Endothelial cell of umbilical vein (primary cell): ENCODE results near the gene C1orf198. TPM values are rescaled to one million over a fixed set of nuclear protein-coding genes. Genes with fewer than 3 reads are reported as not detected.

ENCODE experiments used
- BruUV-seq: library from RNA; stranded (reverse); fragments of 400-500 nt; replicated peaks from 2 replicates; lab custom pipeline; 2021; lab: Mats Ljungman, UMichigan
- CTCF ChIA-PET: fragments of 300-600, 350-600 bp; sonication (Branson Sonifier 250); formaldehyde crosslinking; loops from one replicate; lab custom pipeline; 2021; ENCODE audit warnings: antibody characterized with exemption, inconsistent platforms; lab: Charles Lee
- POLR2A ChIA-PET: fragments of 300-600, 350-600 bp; sonication (Branson Sonifier 250); formaldehyde crosslinking; loops from one replicate; lab custom pipeline; 2021; ENCODE audit warnings: antibody characterized with exemption, inconsistent platforms; lab: Charles Lee
- DNase-seq: peaks from one replicate; pipeline ENCODE4 v3.0.0-alpha.2; 2011; ENCODE audit warnings: low read depth, low spot score
- FAIRE-seq: peaks from 2 replicates; lab custom pipeline; 2011; peaks lifted over from hg19 to GRCh38; lab: Jason Lieb, UNC
- H2AFZ ChIP-seq: 2 replicates; pipeline ENCODE4 v1.6.0; 2012; ENCODE audit warnings: low read depth, low read length, control low read depth, inconsistent platforms
- H3K27ac ChIP-seq: 2 replicates; pipeline ENCODE4 v1.5.1; 2011; ENCODE audit warnings: low read depth, mild to moderate bottlenecking, control low read depth, low read length, moderate library complexity; ENCODE audit not compliant: insufficient read depth
- H3K27me3 ChIP-seq, 2 experiments: 2 replicates each; pipeline versions ENCODE4 v1.6.0 to v1.6.1; 2011; ENCODE audit warnings: low read length in 2 of 2, mixed read lengths in 1 of 2; ENCODE audit not compliant: control insufficient read depth in 2 of 2, insufficient read depth in 2 of 2
- H3K36me3 ChIP-seq, 2 experiments: 2 replicates in 1 of 2; 3 replicates in 1 of 2; pipeline ENCODE4 v1.5.1; 2011; ENCODE audit warnings: low read length in 2 of 2, mild to moderate bottlenecking in 1 of 2, moderate library complexity in 1 of 2; ENCODE audit not compliant: control insufficient read depth in 2 of 2, insufficient read depth in 2 of 2; ENCODE audit errors: extremely low read depth in 1 of 2
- H3K4me1 ChIP-seq: 3 replicates; pipeline ENCODE4 v1.5.1; 2011; ENCODE audit warnings: mild to moderate bottlenecking, low read length; ENCODE audit not compliant: control insufficient read depth, insufficient read depth; ENCODE audit errors: extremely low read depth
- H3K4me2 ChIP-seq: 2 replicates; pipeline ENCODE4 v1.6.1; 2011; ENCODE audit warnings: low read length, control low read depth, mixed read lengths; ENCODE audit not compliant: insufficient read depth
- H3K4me3 ChIP-seq, 3 experiments: fragments of 200-600 bp in 1 of 3; sonication (generic), shearing (Covaris generic) in 1 of 3; replicated peaks in 1 of 3; 2 replicates each; pipeline ENCODE4 v1.5.1; 2011 to 2016; ENCODE audit warnings: control low read depth in 3 of 3, low read length in 3 of 3, mild to moderate bottlenecking in 2 of 3, inconsistent platforms in 1 of 3, low read depth in 1 of 3, moderate library complexity in 1 of 3; ENCODE audit not compliant: insufficient read depth in 1 of 3
- H3K79me2 ChIP-seq: 2 replicates; pipeline ENCODE4 v1.6.0; 2012; ENCODE audit warnings: low read length, inconsistent platforms; ENCODE audit not compliant: control insufficient read depth, insufficient read depth
- H3K9ac ChIP-seq: replicated peaks from 2 replicates; pipeline ENCODE3; 2011; ENCODE audit warnings: low read length, control low read depth; ENCODE audit not compliant: insufficient read depth; ENCODE audit errors: extremely low read depth
- H3K9me1 ChIP-seq: replicated peaks from 3 replicates; pipeline ENCODE4 v1.6.0; 2011; ENCODE audit warnings: mild to moderate bottlenecking, low read length; ENCODE audit not compliant: control insufficient read depth, insufficient read depth; ENCODE audit errors: extremely low read depth
- H3K9me3 ChIP-seq: replicated peaks from 2 replicates; pipeline ENCODE4 v1.5.1; 2012; ENCODE audit warnings: low read length, inconsistent platforms; ENCODE audit not compliant: control insufficient read depth, insufficient read depth
- H4K20me1 ChIP-seq: replicated peaks from 2 replicates; pipeline ENCODE3; 2011; ENCODE audit warnings: mild to moderate bottlenecking, low read length; ENCODE audit not compliant: control insufficient read depth, insufficient read depth; ENCODE audit errors: extremely low read depth
- FOS ChIP-seq: IDR thresholded peaks from 2 replicates; pipeline ENCODE4 v1.6.1; 2011; ENCODE audit warnings: mild to moderate bottlenecking, low read length, moderate library complexity, borderline replicate concordance; ENCODE audit not compliant: insufficient read depth
- GATA2 ChIP-seq: IDR thresholded peaks from 2 replicates; pipeline ENCODE4 v1.7.0; 2011; ENCODE audit warnings: low read depth, mild to moderate bottlenecking, moderate library complexity, mixed read lengths, low read length; ENCODE audit not compliant: insufficient read length, insufficient read depth
- JUN ChIP-seq: IDR thresholded peaks from 2 replicates; pipeline ENCODE4 v1.6.1; 2011; ENCODE audit warnings: borderline replicate concordance, low read depth; ENCODE audit not compliant: insufficient read length, insufficient read depth
- MYC ChIP-seq: IDR thresholded peaks from one replicate; pipeline ENCODE4 v1.6.1; 2011; ENCODE audit warnings: mild to moderate bottlenecking, low read depth, low read length
- POLR2A ChIP-seq: IDR thresholded peaks from 2 replicates; pipeline ENCODE4 v1.6.1; 2012; ENCODE audit warnings: low read depth, mild to moderate bottlenecking, control low read depth, low read length
- POLR2AphosphoS5 ChIP-seq: IDR thresholded peaks from 2 replicates; pipeline ENCODE4 v1.6.1; 2012; ENCODE audit warnings: low read depth, mild to moderate bottlenecking, control low read depth, low read length, moderate library complexity; ENCODE audit not compliant: insufficient read depth
- dilution Hi-C: fragments of 300-500 bp; cut with MboI; formaldehyde crosslinking; loops from one replicate; pipeline ENCODE4 v1.15.0; 2019; ENCODE audit warnings: low sequenced_read_pairs; ENCODE audit not compliant: extremely low pct_ligation_motif_present
- intact Hi-C: fragments of 100-400 bp; cut with micrococcal nuclease; formaldehyde crosslinking; loops from one replicate; pipeline ENCODE4 v1.10.0; 2022
- polyA plus RNA-seq, 4 experiments: library from polyadenylated mRNA; depleted of rRNA in 3 of 4; stranded (reverse) in 3 of 4; unstranded in 1 of 4; fragments of >200 nt; gene quantifications; 2 replicates each; pipeline versions ENCODE4 v1.2.1 to v1.2.3, GENCODE V29; 2011 to 2012; ENCODE audit warnings: missing spikeins in 1 of 4
- total RNA-seq: library from RNA; stranded (reverse); gene quantifications from 2 replicates; pipeline ENCODE4 v1.2.3, GENCODE V29; 2021
- TF ChIP-seq, protein P1 (sequence below): IDR thresholded peaks from 2 replicates; pipeline ENCODE4 v1.6.1; 2011; ENCODE audit not compliant: insufficient read depth, insufficient read length
- TF ChIP-seq, protein P2 (sequence below), 2 donors: IDR thresholded peaks; 1 replicate in 1 of 2; 2 replicates in 1 of 2; pipeline ENCODE4 v1.5.1; 2011; ENCODE audit warnings: low read length in 2 of 2, mild to moderate bottlenecking in 2 of 2, moderate library complexity in 2 of 2, control low read depth in 1 of 2, inconsistent platforms in 1 of 2, low read depth in 1 of 2; ENCODE audit not compliant: insufficient read depth in 1 of 2; ENCODE audit errors: extremely low read depth in 1 of 2

Gene C1orf198
- total and polyA plus RNA-seq, 2 donors (not counting 3 experiments of a cell fraction or from before 2014, with no cell fraction given) = 21.2 to 29.2 TPM

DNA sequence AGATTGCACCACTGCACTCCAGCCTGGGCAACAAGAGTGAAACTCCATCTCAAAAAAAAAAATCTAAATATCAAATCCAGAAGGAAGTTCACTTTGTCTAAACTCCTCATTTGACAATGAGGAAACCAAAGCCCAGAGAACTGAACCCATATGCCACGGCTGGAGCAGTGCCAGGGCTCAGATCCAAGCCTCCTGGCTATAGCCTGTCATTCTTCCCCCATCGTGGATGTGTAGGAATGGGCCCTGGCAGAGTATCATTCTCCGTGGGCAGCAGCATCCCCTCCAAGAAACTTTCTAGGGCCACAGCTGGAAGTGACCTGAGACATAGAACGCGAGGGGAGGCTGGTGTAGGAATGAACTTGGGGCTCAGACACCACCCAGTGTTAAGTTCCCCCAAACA lies 73.9 kb downstream of the C1orf198 start:
- no peaks in the 10 kb centered on the region for H3K4me1 ChIP-seq
- FAIRE-seq (no peak), DNase-seq (no peak)
- no peak overlapping the region for H3K27ac ChIP-seq
- intact Hi-C loops = no loop called here
- no peaks in the 10 kb centered on the region for H3K9me3 ChIP-seq
- H3K4me2 ChIP-seq = no peak overlapping the region
- TF ChIP-seq JUN = no peak
- no peak for TF ChIP-seq POLR2AphosphoS5
- no peak for TF ChIP-seq POLR2A
- TF ChIP-seq FOS = no peak
- no peak for TF ChIP-seq GATA2
- TF ChIP-seq, protein P1, sequence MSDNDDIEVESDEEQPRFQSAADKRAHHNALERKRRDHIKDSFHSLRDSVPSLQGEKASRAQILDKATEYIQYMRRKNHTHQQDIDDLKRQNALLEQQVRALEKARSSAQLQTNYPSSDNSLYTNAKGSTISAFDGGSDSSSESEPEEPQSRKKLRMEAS = no peak
- TF ChIP-seq, protein P2, sequence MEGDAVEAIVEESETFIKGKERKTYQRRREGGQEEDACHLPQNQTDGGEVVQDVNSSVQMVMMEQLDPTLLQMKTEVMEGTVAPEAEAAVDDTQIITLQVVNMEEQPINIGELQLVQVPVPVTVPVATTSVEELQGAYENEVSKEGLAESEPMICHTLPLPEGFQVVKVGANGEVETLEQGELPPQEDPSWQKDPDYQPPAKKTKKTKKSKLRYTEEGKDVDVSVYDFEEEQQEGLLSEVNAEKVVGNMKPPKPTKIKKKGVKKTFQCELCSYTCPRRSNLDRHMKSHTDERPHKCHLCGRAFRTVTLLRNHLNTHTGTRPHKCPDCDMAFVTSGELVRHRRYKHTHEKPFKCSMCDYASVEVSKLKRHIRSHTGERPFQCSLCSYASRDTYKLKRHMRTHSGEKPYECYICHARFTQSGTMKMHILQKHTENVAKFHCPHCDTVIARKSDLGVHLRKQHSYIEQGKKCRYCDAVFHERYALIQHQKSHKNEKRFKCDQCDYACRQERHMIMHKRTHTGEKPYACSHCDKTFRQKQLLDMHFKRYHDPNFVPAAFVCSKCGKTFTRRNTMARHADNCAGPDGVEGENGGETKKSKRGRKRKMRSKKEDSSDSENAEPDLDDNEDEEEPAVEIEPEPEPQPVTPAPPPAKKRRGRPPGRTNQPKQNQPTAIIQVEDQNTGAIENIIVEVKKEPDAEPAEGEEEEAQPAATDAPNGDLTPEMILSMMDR (IDR thresholded peaks at IDR 0.05; ENCODE audit: extremely low read depth in 1 of 2, insufficient read depth in 1 of 2, low read depth in 1 of 2, low read length in 2 of 2) = no peak
- no peak for TF ChIP-seq MYC
- H4K20me1 ChIP-seq = no peaks in the 10 kb centered on the region
- dilution Hi-C loops = no loop called here
- H3K4me3 ChIP-seq = no peak overlapping the region
- no peaks in the 10 kb centered on the region for H3K9me1 ChIP-seq
- POLR2A ChIA-PET = no interaction called here
- H3K36me3 ChIP-seq = no peaks in the 10 kb centered on the region
- no peaks in the 10 kb centered on the region for H3K79me2 ChIP-seq
- no peaks in the 10 kb centered on the region for H3K27me3 ChIP-seq
- no TSS peak for BruUV-seq
- CTCF ChIA-PET = interaction anchor here (0.7 kb wide), 1 partner anchor 415 kb away, joined by 3 read pairs; no protein-coding TSS in a partner anchor
- no peak overlapping the region for H2AFZ ChIP-seq
- no peak overlapping the region for H3K9ac ChIP-seq
